Activated naive CD4-positive, alpha-beta T cell treated with anti-CD3 and anti-CD28 coated beads, Interleukin-2, amount 50 U/mL, for 72 hours (primary cell): ENCODE data around the gene ATP8B2. TPM values are rescaled to one million over a fixed set of nuclear protein-coding genes. Genes with fewer than 3 reads are reported as not detected.
A peak's percentile ranks its signal among the peaks of the same experiment; 100 is the strongest.
"Not testable (repeated sequence)": the region's sequence is repeated elsewhere in the genome, so short reads cannot be mapped to it uniquely, and the experiment has no call there.

Experiments
- ATAC-seq, 2 donors: fragments of 150-1000 bp; cut with Tn5 transposase; 2 replicates each; pipeline ENCODE4 v1.10.0; 2021; ENCODE audit warnings: mild to moderate bottlenecking in 2 of 2, moderate library complexity in 2 of 2
- DNase-seq, 2 donors: peaks; one replicate each; pipeline ENCODE4 v3.0.0; 2021 to 2022; ENCODE audit warnings: low spot score in 2 of 2
- H3K27ac Mint-ChIP-seq, 2 donors: one replicate each; pipeline ENCODE4 v1.8.0; 2022; ENCODE audit warnings: mild to moderate bottlenecking in 2 of 2, mixed read lengths in 2 of 2
- H3K36me3 Mint-ChIP-seq, 2 donors: one replicate each; pipeline ENCODE4 v1.8.0; 2022; ENCODE audit warnings: mixed read lengths in 2 of 2
- H3K9me3 Mint-ChIP-seq, 2 donors: one replicate each; pipeline ENCODE4 v1.8.0; 2022; ENCODE audit warnings: mixed read lengths in 2 of 2
- total RNA-seq, 2 donors: library from RNA; stranded (reverse); gene quantifications; one replicate each; pipeline ENCODE4 v1.2.3, GENCODE V29; 2022

Gene ATP8B2
- total RNA-seq, 2 donors from 2014 or later: 48.0 to 56.1 TPM

DNA sequence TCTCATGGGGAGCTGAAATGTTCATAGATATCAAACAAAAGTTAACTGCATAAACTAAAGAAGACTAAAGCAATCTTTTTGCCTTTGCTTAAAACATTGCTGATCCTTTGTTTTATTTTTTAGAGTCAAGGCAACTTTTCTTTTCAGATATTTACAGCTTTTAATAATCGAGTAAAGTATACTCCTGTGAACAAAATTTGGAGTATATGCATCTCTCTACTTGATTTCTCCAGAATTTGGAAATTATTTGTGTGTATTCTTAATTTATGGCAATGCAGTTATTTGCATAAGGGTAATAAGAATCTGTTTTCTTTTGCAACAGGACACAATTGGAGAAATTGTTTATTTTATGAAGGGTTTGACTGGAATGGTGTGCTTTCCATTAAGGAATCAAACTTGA, 8.6 kb upstream of the ATP8B2 start:
- H3K9me3 Mint-ChIP-seq: peaks cover 5 to 8% of the 10 kb centered on the region in 2 donors
- DNase-seq: no peak
- ATAC-seq: no peak
- no peak overlapping the region for H3K27ac Mint-ChIP-seq
- no peaks in the 10 kb centered on the region for H3K36me3 Mint-ChIP-seq

DNA sequence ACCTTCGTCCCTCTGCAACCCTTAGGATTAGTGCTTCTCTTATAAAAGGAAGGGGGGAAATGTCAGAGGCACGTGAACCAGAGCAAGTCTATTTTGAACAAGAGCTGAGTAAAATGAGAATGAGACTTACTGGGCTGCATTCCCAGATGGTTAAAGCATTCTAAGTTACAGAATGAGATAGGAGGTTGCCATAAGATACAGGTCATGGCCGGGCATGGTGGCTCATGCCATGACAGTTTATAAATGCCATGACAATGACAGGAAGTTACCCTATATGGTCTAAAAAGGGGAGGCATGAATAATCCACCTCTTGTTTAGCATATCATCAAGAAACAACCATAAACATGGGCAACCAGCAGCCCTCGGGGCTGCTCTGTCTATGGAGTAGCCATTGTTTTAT, 6.9 kb upstream of the ATP8B2 start:
- ATAC-seq (no peak), DNase-seq (no peak)
- no peaks in the 10 kb centered on the region for H3K36me3 Mint-ChIP-seq
- H3K27ac Mint-ChIP-seq: no peak overlapping the region
- H3K9me3 Mint-ChIP-seq: peaks cover 5 to 8% of the 10 kb centered on the region in 2 donors

DNA sequence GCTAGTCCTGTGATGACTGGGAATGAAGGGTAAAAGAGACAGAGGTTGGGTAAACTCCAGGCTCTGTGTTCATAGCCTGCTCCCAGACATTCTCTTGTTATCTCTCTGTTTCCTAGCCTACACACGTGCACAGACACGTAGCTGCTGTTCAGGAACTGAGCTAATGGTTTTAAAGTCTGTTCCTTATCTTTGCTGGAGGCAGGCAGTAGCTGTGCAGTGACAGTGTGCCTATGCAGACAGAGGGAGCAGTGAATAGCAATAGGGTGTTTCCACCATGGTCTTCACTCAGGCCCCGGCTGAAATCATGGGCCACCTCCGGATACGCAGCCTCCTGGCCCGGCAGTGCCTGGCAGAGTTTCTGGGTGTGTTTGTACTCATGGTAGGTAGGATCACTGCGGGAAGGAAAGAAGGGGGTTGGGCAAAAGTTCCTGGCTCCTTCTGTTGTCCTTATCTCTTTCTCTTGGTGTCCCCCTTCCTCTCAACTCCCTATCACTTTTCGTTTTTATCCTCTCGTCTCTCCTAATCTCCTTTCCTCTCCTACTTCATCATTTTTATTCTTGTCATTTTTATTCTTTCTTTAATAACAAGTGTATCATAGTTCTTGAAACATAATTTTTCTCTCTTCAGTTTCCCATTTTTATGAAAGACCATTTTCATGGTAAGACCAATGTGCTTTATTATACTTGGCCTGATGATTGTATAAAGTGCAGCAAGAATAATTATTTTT, 4.3 kb upstream of the ATP8B2 start, which contains the start of gene AQP10:
Gene AQP10 (plus strand): TSS at position 212 of the 727 bp plus-strand sequence. CDS start 63 bp downstream, at position 275.
- no peaks in the 10 kb centered on the region for H3K36me3 Mint-ChIP-seq
- peak within 1 kb of the TSS in 1 of 2 donors; percentile 48 for H3K27ac Mint-ChIP-seq
- ATAC-seq (no peak), DNase-seq (no peak)
- H3K9me3 Mint-ChIP-seq: peaks cover 5 to 8% of the 10 kb centered on the region in 2 donors

DNA sequence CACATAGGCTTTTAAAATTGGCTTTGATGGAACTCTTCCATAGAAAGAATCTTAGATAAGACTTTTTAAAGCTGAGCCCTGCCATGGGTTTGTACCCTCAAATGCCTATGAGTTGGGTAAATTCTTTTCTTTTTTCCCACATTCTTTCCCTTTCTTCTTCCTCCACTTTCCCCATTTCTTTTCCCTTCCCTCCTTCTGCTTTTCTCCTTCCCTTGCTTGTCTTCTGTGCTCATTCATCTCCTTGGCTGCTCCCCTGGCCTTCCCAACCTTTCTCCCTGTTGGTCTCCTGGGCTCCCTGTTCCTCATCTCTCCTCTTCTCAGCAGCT, 3.8 kb upstream of the ATP8B2 start:
- DNase-seq, H3K9me3 Mint-ChIP-seq, ATAC-seq, H3K36me3 Mint-ChIP-seq: not testable (repeated sequence)
- H3K27ac Mint-ChIP-seq: peak overlapping the region in 1 of 2 donors; percentile 48

DNA sequence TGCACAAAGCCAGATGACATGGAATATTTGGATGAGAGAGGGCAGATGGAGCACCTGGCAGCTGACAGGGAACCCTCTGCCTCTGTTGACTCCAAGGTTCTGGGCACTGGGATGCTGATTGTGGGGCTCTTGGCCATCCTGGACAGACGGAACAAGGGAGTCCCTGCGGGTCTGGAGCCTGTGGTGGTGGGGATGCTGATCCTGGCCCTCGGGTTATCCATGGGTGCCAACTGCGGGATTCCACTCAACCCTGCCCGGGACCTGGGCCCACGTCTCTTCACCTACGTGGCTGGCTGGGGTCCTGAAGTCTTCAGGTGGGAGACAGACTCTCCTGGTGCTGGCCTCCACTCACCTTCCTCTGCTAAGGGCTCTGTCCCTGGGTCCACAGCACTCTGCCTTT, 1.8 kb upstream of the ATP8B2 start:
- no peaks in the 10 kb centered on the region for H3K36me3 Mint-ChIP-seq
- no peak overlapping the region for H3K27ac Mint-ChIP-seq
- no peak for DNase-seq
- no peak for ATAC-seq
- H3K9me3 Mint-ChIP-seq: no peaks in the 10 kb centered on the region

DNA sequence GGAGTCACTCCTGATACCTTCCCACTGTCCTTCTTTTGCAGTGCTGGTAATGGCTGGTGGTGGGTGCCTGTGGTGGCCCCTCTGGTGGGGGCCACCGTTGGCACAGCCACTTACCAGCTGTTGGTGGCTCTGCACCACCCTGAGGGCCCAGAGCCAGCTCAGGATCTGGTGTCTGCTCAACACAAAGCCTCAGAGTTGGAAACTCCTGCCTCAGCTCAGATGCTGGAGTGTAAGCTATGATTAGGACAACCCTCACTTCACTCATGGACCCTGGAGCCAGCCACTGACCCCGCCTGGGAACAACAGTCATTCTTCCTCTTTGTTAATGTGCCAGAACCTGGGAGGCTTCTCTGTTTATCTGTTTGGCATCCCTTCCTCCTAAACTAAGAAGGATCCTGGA, 1.1 kb upstream of the ATP8B2 start:
- no peak for DNase-seq
- H3K27ac Mint-ChIP-seq: peak overlapping the region in 1 of 2 donors; percentile 95
- H3K9me3 Mint-ChIP-seq: no peaks in the 10 kb centered on the region
- no peak for ATAC-seq
- no peaks in the 10 kb centered on the region for H3K36me3 Mint-ChIP-seq

DNA sequence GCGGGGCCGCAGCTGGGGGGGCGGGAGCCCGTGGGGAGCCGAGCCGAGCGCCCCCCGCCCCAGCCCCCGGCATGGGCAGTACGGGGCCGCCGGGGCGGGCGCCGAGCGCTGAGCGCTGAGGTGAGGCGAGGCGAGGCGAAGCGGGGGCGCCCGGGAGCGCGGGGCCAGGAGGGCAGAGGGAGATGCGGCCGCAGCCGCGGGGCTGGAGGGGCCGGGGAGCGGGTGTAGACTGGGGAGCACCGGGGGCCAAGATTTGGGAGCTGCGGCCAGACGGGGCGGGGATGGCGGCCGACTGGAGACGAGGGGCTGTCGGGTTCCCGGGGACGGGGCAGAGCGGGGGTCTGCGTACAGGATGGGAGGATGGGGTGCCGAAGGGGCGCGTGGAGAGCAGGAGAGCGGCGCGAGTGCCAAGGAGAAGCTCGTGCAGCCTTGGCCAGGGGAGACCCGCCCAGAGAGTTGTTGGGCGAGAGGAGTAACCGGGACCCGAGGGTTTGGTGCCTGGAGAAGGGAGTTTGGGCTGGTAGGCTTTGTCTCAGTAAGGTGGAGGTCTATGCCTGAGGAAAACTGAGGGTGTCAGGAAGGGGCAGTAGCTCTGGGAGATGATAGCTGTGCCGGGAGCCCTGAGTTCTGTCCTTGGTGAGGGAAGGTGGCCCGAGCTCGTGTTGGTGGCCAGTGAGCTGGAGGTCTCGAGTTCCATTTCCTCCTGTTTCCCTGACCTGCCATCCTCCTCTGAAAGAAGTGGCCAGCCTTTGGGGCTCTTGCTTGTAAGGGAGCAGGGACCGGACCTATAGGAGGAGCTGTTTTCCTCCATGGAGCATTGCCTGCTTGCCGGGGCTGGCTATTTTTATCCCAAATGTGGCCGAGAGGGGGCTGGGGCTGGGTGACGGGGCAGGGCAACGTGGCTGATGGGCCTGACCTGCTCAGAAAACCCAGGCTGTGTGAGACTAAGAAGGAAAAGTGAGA, 539 bp downstream of the ATP8B2 start:
- Mint-ChIP-seq H3K27ac (peak overlapping the region; percentile 34 to 95), H3K36me3 (peaks cover 5 to 10% of the 10 kb centered on the region in 2 donors), H3K9me3 (no peaks in the 10 kb centered on the region)
- DNase-seq: peak in 1 of 2 donors; percentile 51
- ATAC-seq: peak; percentile 9 to 23

DNA sequence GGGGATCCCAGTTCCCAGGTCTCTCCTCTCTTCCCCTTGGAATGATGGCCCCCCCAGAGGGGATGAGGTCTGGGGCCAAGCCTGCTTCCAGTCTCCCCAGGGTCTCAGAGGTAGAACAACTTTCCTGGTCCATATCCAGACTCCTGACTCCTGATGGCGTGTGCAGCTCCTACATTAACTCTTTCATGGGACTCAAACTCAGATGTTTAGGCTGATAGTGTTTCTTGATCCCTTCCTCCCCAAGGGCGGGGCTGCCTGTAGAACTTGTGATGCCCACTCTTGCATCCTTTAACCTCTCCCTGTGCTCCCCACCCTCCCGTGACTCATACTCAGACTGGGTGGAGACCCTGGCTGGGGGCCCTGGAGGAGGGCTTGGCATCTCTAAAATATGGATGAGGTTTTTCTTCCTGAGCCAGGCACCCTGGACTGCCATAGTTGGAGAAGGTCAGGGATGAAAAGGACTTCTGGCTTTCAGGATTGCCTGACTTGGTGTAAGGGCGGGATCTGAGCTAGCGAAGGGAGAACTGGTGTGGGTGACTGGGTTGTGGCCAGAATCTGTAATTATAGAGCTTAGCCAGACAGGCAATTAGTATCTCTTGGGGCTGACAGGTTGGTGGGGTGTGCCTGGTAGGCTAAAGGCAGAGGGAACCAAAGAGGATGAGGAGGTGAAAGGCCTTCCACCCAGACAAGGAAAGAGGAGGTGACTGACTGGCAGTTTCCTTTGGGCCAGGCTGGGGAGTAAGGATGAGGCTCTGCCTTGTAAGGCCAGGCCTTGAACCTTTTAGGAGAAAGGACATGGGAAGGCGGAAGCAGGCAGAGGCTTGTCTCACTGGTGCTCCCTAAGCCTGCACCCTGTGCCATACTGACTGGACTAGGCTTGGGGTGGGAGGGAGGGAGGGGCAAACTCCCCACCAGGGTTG, 1.5 kb downstream of the ATP8B2 start:
- peak overlapping the region; percentile 0 to 95 for H3K27ac Mint-ChIP-seq
- no peak for DNase-seq
- peaks cover 8 to 14% of the 10 kb centered on the region in 2 donors for H3K36me3 Mint-ChIP-seq
- no peaks in the 10 kb centered on the region for H3K9me3 Mint-ChIP-seq
- ATAC-seq: no peak

DNA sequence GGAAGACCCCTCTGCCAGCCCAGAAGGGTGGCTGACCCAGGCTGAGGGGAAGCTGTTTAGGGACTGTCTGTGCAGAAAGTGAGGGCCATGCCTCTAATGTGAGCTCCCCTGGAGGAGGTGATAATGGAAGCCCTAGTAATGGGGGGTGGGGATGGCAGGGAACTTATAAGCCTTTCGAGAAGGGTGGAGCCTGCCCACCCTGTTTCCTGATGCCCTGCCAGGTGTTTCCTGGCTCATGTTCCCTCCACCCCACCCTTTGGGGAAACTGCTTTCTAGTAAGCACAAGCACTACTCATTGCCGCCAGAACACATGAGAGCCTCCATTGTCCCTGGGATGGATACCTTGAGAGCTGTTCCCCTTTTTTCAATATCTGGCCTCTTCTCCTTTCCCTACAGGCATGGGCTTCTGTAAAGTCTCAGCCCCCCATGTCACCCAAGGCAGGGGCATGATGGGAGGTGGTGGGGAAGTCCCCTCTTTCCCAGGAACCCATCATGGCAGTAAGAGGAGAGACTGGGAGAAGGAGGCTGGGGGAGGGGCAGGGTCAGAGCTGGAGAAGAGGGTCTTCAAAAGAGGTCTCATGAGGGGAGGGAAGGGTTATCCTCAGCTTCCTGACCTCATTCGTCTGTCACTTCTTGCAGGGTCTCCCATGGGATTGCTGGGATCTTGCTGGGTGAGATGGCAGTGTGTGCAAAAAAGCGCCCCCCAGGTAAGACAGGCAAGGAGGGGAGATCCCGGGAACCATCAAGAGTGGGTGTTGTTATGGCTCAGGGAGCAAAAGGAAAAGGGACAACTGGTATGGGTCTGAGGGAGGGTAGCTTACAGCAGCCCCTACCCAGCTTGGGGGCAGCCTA, 2.4 kb downstream of the ATP8B2 start:
- peaks cover 8 to 18% of the 10 kb centered on the region in 2 donors for H3K36me3 Mint-ChIP-seq
- H3K9me3 Mint-ChIP-seq: no peaks in the 10 kb centered on the region
- DNase-seq (no peak), ATAC-seq (no peak)
- peak overlapping the region; percentile 22 to 95 for H3K27ac Mint-ChIP-seq

DNA sequence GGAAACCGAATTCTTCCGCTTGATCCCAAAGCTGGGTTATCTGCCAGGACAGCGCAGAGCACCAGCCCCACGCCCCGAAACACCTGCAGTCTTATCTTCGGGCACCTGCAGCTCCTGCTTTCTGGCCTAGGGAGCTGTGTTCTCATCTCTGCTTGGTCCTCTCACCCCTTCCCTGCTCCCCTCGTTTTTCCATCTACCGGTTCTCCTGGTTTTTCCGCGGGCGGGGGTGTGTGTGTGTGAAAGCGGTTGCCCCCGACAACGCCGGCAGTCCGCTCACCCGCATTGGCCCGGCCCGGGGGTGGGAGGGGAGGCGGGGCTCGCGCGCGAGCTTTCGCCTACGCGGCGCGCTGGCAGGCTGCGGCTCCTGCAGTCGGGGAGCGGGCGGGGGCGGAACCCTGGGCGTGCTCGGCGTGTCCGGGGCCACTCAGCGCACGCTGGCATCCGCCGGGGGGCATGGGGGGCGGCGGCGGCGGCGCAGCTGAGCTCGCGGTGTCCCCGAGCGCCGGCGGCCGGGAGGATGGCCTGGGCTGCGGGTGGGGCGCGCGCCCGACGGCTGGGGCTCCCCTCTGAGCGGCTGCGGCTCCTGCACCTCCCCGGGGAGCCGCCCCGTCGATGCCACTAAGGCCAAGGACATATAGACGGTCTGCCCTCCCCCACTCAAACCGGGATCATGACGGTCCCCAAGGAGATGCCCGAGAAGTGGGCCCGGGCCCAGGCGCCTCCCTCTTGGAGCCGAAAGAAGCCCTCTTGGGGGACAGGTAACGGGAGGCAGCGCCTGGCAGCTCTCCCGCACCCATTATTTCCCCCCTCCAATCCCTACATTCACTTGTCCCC, 3.2 kb downstream of the ATP8B2 start:
- peaks cover 8 to 18% of the 10 kb centered on the region in 2 donors for H3K36me3 Mint-ChIP-seq
- H3K27ac Mint-ChIP-seq: peak overlapping the region; percentile 60 to 95
- DNase-seq (peak; percentile 84 to 85), ATAC-seq (peak; percentile 67 to 73)
- H3K9me3 Mint-ChIP-seq: no peaks in the 10 kb centered on the region

DNA sequence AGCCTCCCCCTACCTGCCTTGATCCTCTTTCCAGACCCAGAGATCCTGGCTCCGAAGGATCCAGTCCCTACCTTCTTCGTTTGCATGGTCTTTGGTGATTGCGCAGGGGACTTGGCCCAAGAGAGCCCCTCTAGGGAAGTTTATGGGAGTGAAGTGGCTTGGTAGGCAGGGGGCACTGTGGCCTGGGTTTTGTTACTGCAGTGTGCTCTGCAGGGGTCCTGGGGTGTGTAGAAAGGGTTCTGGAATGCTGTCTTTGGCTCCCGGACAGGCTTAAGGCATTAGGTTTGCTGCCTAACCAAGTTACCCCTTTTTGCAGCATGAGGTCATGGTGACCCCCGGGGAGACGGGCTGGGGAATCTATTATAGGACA, 3.8 kb downstream of the ATP8B2 start:
- H3K9me3 Mint-ChIP-seq: no peaks in the 10 kb centered on the region
- peak overlapping the region; percentile 42 to 89 for H3K27ac Mint-ChIP-seq
- peaks cover 8 to 23% of the 10 kb centered on the region in 2 donors for H3K36me3 Mint-ChIP-seq

DNA sequence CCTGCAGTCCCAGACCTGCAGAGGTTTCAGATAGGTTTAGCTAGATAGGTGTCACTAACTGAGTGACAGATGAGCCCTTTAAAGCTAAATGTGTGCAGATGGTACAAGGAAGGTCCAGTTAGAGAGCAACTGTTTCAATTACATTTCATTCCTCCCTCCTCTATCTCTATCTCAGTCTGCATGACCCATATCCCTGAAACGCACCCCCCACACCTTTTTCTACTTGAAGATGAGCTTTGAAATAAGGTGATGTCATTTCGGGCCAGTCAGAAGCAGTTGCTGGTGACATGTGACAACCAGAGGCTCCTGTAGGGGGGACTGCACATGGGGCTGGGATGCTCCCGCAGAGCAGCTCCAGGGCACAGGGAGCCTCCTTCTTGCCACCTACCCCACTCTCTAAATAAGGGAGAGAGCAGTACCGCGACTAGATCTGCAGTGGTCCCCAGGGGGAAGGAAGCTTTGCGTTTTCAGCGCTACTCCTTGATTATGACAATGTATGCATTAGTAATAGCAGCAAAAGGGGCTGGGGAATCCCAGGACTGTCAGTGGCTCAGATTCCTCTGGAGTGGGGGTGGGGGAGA, 4.3 kb downstream of the ATP8B2 start:
- ATAC-seq: no peak
- Mint-ChIP-seq H3K36me3 (peaks cover 8 to 23% of the 10 kb centered on the region in 2 donors), H3K27ac (peak overlapping the region; percentile 42 to 89), H3K9me3 (no peaks in the 10 kb centered on the region)
- no peak for DNase-seq

More for the DNA sequence above, 3.8 kb downstream of the ATP8B2 start:
- DNase-seq: no peak
- ATAC-seq: no peak

DNA sequence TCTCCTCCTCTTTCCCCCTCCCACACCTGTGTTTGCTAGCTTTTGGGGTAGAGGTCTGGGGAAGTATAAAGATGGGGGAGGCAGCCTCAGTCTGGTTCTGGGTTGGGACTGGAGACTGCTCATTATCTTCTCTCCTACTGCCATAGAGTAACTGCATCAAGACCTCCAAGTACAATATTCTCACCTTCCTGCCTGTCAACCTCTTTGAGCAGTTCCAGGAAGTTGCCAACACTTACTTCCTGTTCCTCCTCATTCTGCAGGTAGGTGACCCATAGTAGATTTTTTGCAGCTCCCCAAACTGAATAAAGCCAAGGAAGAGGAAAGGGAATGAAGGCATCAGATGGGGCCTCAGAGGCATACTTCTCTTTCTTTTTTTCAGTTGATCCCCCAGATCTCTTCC, 5.3 kb downstream of the ATP8B2 start:
- ATAC-seq (no peak), DNase-seq (no peak)
- Mint-ChIP-seq H3K27ac (peak overlapping the region; percentile 25 to 42), H3K36me3 (peaks cover 8 to 23% of the 10 kb centered on the region in 2 donors), H3K9me3 (no peaks in the 10 kb centered on the region)
